NOMO-1 treated with dmso at 0.1 percent for 144 hours (cell line): Measurements from ENCODE around the gene ZBTB44.

Experiments
- DNase-seq: peaks from one replicate; lab custom pipeline; 2025; ENCODE audit not compliant: unreplicated experiment; lab: John Stamatoyannopoulos, UW

ZBTB44 gene

DNA sequence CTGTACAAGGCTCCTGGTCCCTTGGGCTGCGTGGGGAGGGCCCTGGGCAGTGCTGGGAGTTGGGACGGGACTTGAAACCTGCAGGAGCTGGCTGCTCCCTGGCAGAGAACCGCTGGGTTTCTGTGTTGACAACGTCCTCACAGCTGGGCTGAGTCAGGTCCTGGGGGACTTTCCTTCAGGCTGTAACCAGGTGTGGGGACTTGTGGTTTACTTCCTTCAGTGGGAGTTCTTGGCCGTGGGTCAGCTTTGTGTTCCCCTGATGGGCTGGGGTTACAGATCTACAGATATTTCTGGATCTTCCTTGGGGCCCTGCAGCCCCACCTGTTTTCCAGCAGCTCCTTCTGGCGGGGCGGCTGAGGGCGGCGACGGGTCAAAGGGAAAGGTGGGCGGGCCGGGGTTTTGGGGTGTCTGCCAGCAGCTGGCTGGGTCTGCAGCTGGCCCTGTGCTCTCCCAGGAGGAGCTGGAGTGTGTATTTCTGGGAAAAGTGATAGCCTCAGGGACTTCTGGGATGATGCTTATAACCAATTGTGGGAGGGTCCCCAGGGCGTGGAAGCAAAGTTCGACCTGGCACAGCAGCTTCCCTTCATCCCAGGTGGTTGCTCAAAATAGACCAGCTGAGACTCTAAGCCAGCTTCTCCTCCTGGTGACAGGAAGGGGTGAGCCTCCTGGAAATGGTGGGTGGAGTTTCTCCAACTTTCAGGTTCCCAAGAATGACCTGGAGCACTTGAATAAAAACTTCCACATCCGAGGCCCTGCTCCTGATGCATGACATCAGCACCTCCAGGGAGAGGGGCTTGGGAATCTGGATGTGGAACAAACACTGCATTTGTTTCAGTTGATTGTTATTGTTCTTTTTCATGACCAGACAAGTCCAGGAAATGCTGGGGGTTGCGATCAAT lies 136.0 kb downstream of the ZBTB44 start:
- DNase-seq, result no peak

DNA sequence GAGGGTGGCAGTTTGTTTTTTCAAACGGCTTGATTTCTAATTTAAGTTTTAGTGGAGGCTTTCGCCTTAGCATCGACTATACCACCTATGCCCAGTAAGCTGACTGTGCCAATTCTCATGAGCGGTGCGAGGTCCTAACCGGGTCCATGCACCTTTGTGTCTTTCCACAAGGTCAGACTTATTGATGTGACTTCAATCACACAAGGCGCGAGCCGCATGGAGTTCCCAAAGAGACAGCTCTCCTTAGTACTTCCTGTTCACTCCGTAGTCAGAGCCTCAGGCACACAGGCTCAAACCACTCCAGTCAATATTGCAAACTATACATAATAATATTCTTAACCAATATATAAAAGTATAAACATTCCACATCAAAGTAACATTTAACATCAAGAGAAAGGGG lies 136.9 kb downstream of the ZBTB44 start:
- DNase-seq, result no peak
